NCI-H2196 treated with DMSO at 0.1 percent for 48 hours (cell line): Measurements from ENCODE around the gene OXA1L.
A peak's percentile ranks its signal among the peaks of the same experiment; 100 is the strongest.
"Not testable (repeated sequence)": the region's sequence is repeated elsewhere in the genome, so short reads cannot be mapped to it uniquely, and the experiment has no call there.

Experiments
- DNase-seq: peaks from one replicate; lab custom pipeline; 2025; ENCODE audit not compliant: unreplicated experiment; lab: John Stamatoyannopoulos, UW

Gene OXA1L

DNA sequence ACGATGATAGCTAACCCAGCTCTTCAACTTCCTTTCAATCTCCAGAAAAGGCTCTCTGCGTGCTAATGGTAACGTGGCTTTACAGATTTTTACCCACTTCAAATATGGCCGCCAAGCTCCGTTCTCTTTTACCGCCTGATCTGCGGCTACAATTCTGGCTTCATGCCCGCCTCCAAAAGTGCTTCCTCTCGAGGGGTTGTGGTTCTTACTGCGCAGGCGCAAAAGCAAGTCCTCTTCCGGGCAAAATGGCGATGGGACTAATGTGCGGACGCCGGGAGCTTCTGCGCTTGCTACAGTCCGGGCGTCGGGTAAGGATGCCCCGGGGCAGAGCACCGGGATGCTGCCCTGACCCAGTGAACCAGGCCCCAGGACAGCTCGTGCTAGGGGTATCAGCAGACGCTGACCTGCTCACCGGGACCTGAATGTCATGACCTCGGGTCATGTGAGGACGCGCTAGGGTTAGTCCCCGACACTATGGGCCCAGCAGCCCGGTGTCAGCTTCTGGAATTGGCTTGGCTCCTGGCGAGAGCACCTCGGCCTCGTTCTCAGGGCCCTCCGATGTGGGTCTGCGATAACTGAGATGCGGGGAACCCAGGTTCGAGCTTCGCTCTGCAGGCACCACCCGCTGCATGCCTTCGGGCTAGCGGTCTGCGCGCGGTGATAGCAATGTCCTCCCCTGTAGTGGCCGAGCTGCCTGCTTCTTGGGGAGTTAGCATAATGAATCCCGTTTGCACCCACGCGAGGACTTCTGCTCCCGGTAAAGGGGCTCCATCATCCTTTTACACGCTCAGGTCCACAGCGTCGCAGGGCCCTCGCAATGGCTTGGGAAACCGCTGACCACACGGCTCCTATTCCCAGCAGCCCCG lies at the start of gene OXA1L:
TSS of gene OXA1L (plus strand) at position 232 of the 866 bp plus-strand sequence. CDS start at position 246, 14 bp downstream.
- peak; percentile 92 for DNase-seq

DNA sequence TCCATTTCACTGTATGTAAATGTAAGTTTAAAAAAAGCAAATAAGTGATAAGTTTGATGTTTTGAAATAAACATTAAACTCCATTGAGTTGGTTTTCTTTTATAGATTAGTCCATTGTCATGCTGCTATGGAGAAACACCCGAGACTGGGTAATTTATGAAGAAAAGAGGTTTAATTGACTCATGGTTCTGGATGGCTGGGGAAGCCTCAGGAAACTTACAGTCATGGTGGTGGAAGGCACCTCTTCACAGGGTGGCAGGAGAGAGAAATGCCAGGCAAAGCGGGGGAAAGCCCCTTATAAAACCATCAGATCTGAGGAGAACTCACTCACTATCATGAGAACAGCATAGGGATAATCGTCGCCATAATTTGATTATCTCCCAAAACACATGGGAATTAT lies 48.4 kb upstream of the OXA1L start:
- no peak for DNase-seq

DNA sequence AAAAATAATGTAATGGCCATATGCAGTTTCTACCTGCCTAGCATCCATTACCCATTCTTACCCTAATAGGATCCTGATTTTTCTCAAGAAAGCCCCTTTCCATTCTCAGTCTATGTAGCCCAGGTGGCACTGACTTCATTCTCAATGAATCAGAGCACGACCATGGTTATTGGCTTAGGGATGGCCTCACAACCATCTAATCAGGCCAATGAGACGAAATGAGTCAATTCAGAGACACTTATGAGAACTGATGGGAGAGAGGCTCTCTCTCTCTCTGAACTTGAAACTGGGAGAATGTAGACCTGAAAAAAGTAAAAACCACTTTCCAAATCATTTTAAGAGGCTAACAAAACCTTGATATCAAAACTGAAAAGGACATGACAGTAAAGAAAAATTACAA lies 45.3 kb upstream of the OXA1L start:
- no peak for DNase-seq

DNA sequence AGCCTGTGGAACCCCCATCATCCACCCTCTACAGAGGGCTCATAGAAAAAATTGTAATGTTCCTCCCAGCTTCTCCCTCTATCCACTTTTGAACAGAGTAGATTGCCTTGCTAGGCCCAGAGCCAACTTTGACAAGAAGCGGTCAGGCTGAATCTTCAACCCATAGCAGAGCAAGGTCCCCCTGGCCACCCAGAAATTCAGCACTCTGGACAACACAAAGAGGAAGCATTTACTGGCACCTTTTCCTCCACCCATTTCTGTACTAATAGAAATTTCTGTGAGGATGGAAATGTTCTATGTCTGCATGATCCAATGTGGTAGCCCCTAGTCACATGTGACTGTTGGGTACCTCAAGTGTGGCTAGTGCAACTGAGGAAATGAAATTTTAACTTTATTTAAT lies 42.7 kb upstream of the OXA1L start:
- no peak for DNase-seq

GRCh38 chr14:22724847-22725246 lies 41.6 kb upstream of the OXA1L start:
- not testable (repeated sequence) for DNase-seq

- DNase-seq = not testable (repeated sequence)
Measured at GRCh38 chr14:22725374-22725773, 41.1 kb upstream of the OXA1L start.

DNA sequence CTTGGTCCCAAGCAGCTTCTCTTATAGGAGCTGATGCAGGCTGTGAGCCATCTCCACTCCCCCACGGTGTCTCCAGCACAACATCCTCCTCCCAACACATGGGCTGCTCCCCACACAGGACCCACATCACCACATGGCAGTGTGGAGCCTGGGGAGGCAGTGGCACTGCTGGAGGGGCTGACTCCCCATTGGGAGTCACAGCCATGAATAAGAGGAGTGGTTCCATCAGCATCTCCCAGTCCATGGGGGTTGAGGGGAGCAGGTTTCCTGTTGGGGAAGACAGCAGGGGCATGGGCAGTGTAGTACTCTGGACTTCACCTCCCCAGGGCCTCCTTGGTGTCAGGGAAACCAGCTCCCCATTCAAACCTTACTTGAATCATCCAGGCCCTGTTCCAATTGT lies 40.5 kb upstream of the OXA1L start:
- DNase-seq = no peak

- not testable (repeated sequence) for DNase-seq
Measured at GRCh38 chr14:22732062-22732461, 34.4 kb upstream of the OXA1L start.

DNA sequence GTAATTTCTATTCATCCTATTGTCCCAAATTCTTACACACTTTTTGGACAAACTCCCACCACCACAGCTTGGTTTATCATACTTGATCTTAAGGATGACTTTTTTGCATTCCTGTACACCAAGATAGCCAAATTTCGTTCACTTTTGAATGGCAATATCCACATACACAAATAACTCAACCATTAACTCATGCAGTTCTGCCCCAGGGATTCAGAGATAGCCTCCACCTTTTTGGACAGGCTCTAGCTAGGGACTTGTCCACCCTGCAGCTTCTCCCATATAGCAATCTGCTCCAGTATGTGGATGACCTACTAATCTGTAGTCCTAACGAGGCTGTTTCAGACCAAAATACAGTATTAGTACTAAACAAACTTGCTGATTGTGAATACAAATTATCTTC lies 32.7 kb upstream of the OXA1L start:
- DNase-seq = no peak

GRCh38 chr14:22735096-22735495 lies 31.4 kb upstream of the OXA1L start:
- no peak for DNase-seq

- DNase-seq = not testable (repeated sequence)
Measured at GRCh38 chr14:22736384-22736783, 30.1 kb upstream of the OXA1L start.

- DNase-seq = no peak
Measured at GRCh38 chr14:22737052-22737451, 29.4 kb upstream of the OXA1L start.

- no peak for DNase-seq
Measured at GRCh38 chr14:22739423-22739822, 27.1 kb upstream of the OXA1L start.

- DNase-seq = no peak
Measured at GRCh38 chr14:22740020-22740419, 26.5 kb upstream of the OXA1L start.

GRCh38 chr14:22747769-22748168 lies 18.7 kb upstream of the OXA1L start:
- DNase-seq = no peak

- DNase-seq = no peak
Measured at GRCh38 chr14:22748206-22748605, 18.3 kb upstream of the OXA1L start.

- no peak for DNase-seq
Measured at GRCh38 chr14:22748631-22749068, 17.8 kb upstream of the OXA1L start.

DNA sequence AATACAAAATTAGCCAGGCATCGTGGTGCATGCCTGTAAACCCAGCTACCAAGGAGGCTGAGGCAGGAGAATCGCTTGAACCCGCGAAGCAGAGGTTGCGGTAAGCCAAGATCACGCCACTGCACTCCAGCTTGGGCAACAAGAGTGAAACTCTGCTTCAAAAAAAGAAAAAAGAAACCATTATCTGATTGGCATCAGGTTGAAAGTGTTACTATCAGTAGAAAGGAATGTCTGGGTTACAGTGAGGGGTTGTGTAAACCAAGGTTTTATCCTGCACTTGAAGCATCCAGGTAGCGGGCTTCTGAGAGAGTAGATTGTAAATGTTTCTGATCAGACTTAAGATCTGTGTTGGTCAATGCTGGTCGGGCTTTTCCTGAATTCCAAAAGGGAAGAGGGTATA lies 14.1 kb upstream of the OXA1L start:
- no peak for DNase-seq

DNA sequence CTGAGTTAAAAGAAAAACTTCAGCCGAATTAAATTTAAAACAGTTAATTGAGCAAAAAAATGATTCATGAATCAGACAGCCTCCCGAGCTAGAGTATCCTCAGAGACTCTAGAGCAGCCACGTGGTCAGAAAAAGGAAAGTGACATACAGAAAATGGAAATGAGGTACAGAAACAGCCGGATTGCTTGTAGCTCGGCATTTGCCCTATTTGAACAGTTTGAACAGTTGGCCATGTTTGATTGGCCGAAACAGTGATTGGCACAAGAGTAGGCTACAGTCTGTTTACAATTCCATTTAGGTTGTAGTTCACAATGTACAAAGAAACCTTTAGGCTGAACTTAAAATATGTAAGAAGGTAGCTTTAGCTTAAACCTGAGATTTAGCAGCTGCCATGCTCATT lies 12.9 kb upstream of the OXA1L start:
- DNase-seq = no peak

DNA sequence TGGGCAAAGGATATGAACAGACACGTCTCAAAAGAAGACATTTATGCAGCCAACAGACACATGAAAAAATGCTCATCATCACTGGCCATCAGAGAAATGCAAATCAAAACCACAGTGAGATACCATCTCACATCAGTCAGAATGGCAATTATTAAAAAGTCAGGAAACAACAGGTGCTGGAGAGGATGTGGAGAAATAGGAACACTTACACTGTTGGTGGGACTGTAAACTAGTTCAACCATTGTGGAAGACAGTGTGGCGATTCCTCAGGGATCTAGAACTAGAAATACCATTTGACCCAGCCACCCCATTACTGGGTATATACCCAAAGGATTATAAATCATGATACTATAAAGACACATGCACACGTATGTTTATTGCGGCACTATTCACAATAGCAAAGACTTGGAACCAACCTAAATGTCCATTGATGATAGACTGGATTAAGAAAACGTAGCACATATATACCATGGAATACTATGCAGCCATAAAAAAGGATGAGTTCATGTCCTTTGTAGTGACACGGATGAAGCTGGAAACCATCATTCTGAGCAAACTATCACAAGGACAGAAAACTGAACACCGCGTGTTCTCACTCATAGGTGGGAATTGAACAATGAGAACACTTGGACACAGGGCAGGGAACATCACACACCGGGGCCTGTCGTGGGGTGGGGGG lies 8.4 kb upstream of the OXA1L start:
- DNase-seq = not testable (repeated sequence)

DNA sequence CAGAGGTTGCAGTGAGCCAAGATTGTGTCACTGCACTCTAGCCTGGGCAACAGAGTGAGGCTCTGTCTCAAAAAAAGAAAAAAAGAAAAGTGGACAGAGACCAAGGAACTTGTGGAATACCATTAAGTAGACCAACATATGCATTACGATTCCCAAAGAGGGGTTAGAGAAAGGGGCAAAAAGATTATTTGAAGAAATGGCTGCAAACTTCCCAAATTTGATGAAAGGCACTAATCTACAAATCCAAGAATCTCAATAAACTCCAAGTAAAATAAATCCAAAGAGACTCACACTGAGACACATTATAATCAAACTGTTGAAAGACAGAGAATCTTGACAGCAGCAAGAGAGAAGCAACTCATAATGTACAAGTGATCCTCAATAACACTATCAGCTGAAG lies 4.8 kb upstream of the OXA1L start:
- no peak for DNase-seq

DNA sequence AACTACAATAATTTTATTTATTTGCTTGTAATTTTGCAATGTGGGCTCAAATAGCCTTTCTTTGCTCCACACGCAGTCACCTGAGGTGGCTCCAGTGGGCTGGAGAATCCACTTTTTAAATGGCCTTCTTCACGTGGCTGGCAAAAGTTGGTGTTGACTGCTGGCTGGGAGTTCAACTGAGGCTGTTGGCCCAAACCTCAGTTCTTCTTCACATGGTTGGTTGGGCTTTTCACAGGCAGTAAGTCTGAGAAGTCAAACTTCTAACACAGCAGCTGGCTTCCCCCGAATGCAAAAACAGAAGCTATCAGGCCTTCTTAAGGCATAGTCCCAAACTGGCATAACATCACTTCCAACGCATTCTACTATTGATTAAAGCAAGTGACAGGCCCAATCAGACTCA lies 2.1 kb upstream of the OXA1L start:
- DNase-seq = no peak

GRCh38 chr14:22767323-22767589 lies 768 bp downstream of the OXA1L start:
- no peak for DNase-seq
